Naive thymus-derived CD4-positive, alpha-beta T cell (primary cell): ENCODE results near the gene MYH10. TPM values are rescaled to one million over a fixed set of nuclear protein-coding genes. Genes with fewer than 3 reads are reported as not detected.

Experiments used
- ATAC-seq: fragments of 150-1000 bp; cut with Tn5 transposase; 2 replicates; pipeline ENCODE4 v1.10.0; 2021; ENCODE audit warnings: mild to moderate bottlenecking, moderate library complexity
- CTCF ChIA-PET: fragments of 350-600 bp; sonication (Branson Sonifier 250); formaldehyde crosslinking; loops from one replicate; lab custom pipeline; 2021; ENCODE audit warnings: antibody characterized with exemption; lab: Charles Lee
- POLR2A ChIA-PET: fragments of 350-600 bp; sonication (Branson Sonifier 250); formaldehyde crosslinking; loops from one replicate; lab custom pipeline; 2021; ENCODE audit warnings: antibody characterized with exemption, inconsistent platforms; lab: Charles Lee
- DNase-seq, 9 donors: peaks; one replicate each; pipeline versions ENCODE4 v3.0.0 to v3.0.0-alpha.2; 2020 to 2022; ENCODE audit warnings: mixed read lengths in 1 of 9
- H3K27ac ChIP-seq: one replicate; pipeline ENCODE4 v1.7.0; 2013; ENCODE audit warnings: mild to moderate bottlenecking, low read depth, low read length, moderate library complexity
- H3K27me3 ChIP-seq, 2 donors: one replicate each; pipeline ENCODE4 v1.7.0; 2013; ENCODE audit warnings: low read length in 2 of 2, mild to moderate bottlenecking in 2 of 2, moderate library complexity in 2 of 2; ENCODE audit not compliant: control insufficient read depth in 2 of 2, insufficient read depth in 2 of 2
- H3K36me3 ChIP-seq, 3 experiments: 1 replicate in 2 of 3; 2 replicates in 1 of 3; pipeline ENCODE4 v1.7.0; 2013; ENCODE audit warnings: low read length in 3 of 3, mild to moderate bottlenecking in 3 of 3, moderate library complexity in 1 of 3; ENCODE audit not compliant: insufficient read depth in 3 of 3, control insufficient read depth in 2 of 3
- H3K4me1 ChIP-seq, 2 donors: one replicate each; pipeline ENCODE4 v1.7.0; 2013; ENCODE audit warnings: low read length in 2 of 2, mild to moderate bottlenecking in 2 of 2, moderate library complexity in 1 of 2; ENCODE audit not compliant: control insufficient read depth in 2 of 2, insufficient read depth in 2 of 2
- H3K4me3 ChIP-seq: 2 replicates; pipeline ENCODE4 v1.7.0; 2013; ENCODE audit warnings: mild to moderate bottlenecking, low read length
- H3K9me3 ChIP-seq, 3 experiments: 1 replicate in 2 of 3; 2 replicates in 1 of 3; pipeline ENCODE4 v1.7.0; 2013; ENCODE audit warnings: low read length in 3 of 3; ENCODE audit not compliant: control insufficient read depth in 2 of 3
- H3K27ac Mint-ChIP-seq, 9 donors: one replicate each; pipeline ENCODE4 v1.8.0; 2020 to 2022; ENCODE audit warnings: mixed read lengths in 9 of 9, mild to moderate bottlenecking in 8 of 9, moderate library complexity in 5 of 9, inconsistent platforms in 2 of 9
- H3K27me3 Mint-ChIP-seq, 5 donors: one replicate each; pipeline ENCODE4 v1.8.0; 2021 to 2022; ENCODE audit warnings: mixed read lengths in 5 of 5, mild to moderate bottlenecking in 1 of 5
- H3K36me3 Mint-ChIP-seq, 5 donors: one replicate each; pipeline ENCODE4 v1.8.0; 2020 to 2022; ENCODE audit warnings: mixed read lengths in 5 of 5, mild to moderate bottlenecking in 3 of 5, inconsistent platforms in 1 of 5
- H3K4me1 Mint-ChIP-seq, 7 donors: one replicate each; pipeline ENCODE4 v1.8.0; 2020 to 2022; ENCODE audit warnings: mixed read lengths in 7 of 7, mild to moderate bottlenecking in 3 of 7, inconsistent platforms in 1 of 7
- H3K4me3 Mint-ChIP-seq, 10 donors: one replicate each; pipeline ENCODE4 v1.8.0; 2020 to 2022; ENCODE audit warnings: mild to moderate bottlenecking in 10 of 10, mixed read lengths in 10 of 10, moderate library complexity in 6 of 10, inconsistent platforms in 2 of 10
- H3K9me3 Mint-ChIP-seq, 11 donors: one replicate each; pipeline ENCODE4 v1.8.0; 2020 to 2022; ENCODE audit warnings: mixed read lengths in 11 of 11, mild to moderate bottlenecking in 4 of 11, inconsistent platforms in 1 of 11, moderate library complexity in 1 of 11
- intact Hi-C, 2 donors: fragments of 100-400 bp; cut with micrococcal nuclease; formaldehyde crosslinking; loops; one replicate each; pipeline ENCODE4 v1.15.1; 2023
- polyA plus RNA-seq, 2 donors: library from polyadenylated mRNA; unstranded; fragments of 300-500 nt; fragmentation: Illumina TruSeq; gene quantifications; one replicate each; pipeline ENCODE4 v1.2.3, GENCODE V29; 2021
- total RNA-seq, 6 experiments: library from RNA in 5 of 6; stranded (reverse) in 5 of 6; gene quantifications; 1 replicate in 5 of 6; 2 replicates in 1 of 6; pipeline ENCODE4 v1.2.3 and lab custom pipeline; 2021 to 2026

MYH10 gene
- total and polyA plus RNA-seq, 7 experiments from 2014 or later = 0.85 to 10.0 (median 2.0) TPM

- Histone ChIP-seq H3K4me3 (no peak overlapping the region), H3K9me3 (no peaks in the 10 kb centered on the region), H3K27me3 (no peaks in the 10 kb centered on the region), H3K36me3 (no peaks in the 10 kb centered on the region), H3K27ac (no peak overlapping the region), H3K4me1 (no peaks in the 10 kb centered on the region)
- intact Hi-C loops = no loop called here
- DNase-seq (no peak), ATAC-seq (no peak)
- ChIA-PET POLR2A (interaction anchor here (0.6 kb wide), 1 partner anchor 212 kb away, joined by 4 read pairs; no protein-coding TSS in a partner anchor), CTCF (no interaction called here)
- H3K27me3 Mint-ChIP-seq = peaks cover 5 to 38% (median 27%) of the 10 kb centered on the region in 5 donors
- H3K27ac Mint-ChIP-seq = no peak overlapping the region
- H3K4me3 Mint-ChIP-seq = no peak overlapping the region
- peaks cover 0 to 5% (median 0%) of the 10 kb centered on the region in 11 donors for H3K9me3 Mint-ChIP-seq
- H3K36me3 Mint-ChIP-seq = no peaks in the 10 kb centered on the region
- H3K4me1 Mint-ChIP-seq = no peaks in the 10 kb centered on the region
These were observed 20.5 kb upstream of the MYH10 start for GRCh38 chr17:8651013-8651412.

- peaks cover 0 to under 1% (median 0%) of the 10 kb centered on the region in 11 donors for H3K9me3 Mint-ChIP-seq
- no peak overlapping the region for H3K4me3 ChIP-seq
- H3K4me3 Mint-ChIP-seq = no peak overlapping the region
- H3K27me3 Mint-ChIP-seq = peaks cover 5 to 41% (median 35%) of the 10 kb centered on the region in 5 donors
- H3K9me3 ChIP-seq = no peaks in the 10 kb centered on the region
- no peaks in the 10 kb centered on the region for H3K4me1 Mint-ChIP-seq
- H3K27me3 ChIP-seq = no peaks in the 10 kb centered on the region
- no peak for ATAC-seq
- intact Hi-C loops = no loop called here
- POLR2A ChIA-PET = no interaction called here
- H3K4me1 ChIP-seq = no peaks in the 10 kb centered on the region
- CTCF ChIA-PET = no interaction called here
- no peaks in the 10 kb centered on the region for H3K36me3 Mint-ChIP-seq
- H3K36me3 ChIP-seq = no peaks in the 10 kb centered on the region
- H3K27ac Mint-ChIP-seq = no peak overlapping the region
- no peak for DNase-seq
- H3K27ac ChIP-seq = no peak overlapping the region
These were observed 19.6 kb upstream of the MYH10 start for GRCh38 chr17:8650119-8650499.

DNA sequence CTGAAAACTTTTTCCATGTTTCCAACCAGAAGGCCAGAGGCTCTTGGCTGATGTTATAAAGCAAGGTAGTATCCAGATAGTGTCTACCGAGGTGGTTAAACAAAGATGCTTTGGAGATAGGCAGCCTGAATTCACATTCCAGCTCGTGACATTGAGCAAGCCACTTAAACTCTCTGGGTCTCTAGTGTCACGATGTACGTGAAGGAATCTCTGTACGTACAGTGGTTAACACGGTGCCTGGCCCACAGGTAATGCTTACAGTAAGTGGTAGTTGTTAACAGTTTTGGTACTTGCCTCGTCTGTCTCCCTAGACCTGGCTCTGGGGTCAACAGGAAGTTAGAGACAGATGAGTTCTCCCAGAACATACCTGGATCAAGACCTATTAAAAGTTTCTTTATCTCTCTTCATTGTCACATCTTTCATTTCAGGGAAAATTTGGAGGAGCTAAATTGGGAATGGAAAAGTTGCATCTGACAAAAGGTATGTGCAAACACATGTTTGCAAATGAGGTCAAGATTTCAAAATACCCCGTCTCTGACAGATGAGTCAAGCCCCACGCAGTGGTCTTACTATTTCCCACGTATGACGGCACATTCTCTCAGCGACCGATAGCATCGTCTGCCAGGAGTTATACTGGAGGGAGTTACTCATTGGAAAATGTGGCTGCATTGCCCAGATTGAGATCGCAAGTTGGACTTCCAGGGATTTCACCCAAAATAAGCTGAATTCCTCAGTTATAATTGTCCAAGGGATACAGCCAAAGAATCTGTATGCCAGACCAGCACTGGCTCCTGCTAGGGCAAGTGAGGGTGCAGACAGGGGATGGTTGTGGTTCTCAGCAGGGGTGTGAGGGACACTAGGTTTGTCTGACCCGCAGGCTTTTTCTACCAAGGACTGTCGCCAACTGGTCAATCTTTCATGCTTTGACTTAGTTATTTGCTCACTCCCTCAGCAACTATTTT, 18.9 kb upstream of the MYH10 start:
- Mint-ChIP-seq H3K9me3 (no peaks in the 10 kb centered on the region), H3K36me3 (no peaks in the 10 kb centered on the region), H3K4me1 (no peaks in the 10 kb centered on the region), H3K27ac (no peak overlapping the region), H3K4me3 (no peak overlapping the region), H3K27me3 (peaks cover 5 to 42% (median 35%) of the 10 kb centered on the region in 5 donors)
- intact Hi-C loops = no loop called here
- Histone ChIP-seq H3K4me1 (no peaks in the 10 kb centered on the region), H3K9me3 (no peaks in the 10 kb centered on the region), H3K4me3 (no peak overlapping the region), H3K27me3 (no peaks in the 10 kb centered on the region), H3K27ac (no peak overlapping the region), H3K36me3 (no peaks in the 10 kb centered on the region)
- ATAC-seq = no peak
- no peak for DNase-seq
- ChIA-PET POLR2A (no interaction called here), CTCF (no interaction called here)

DNA sequence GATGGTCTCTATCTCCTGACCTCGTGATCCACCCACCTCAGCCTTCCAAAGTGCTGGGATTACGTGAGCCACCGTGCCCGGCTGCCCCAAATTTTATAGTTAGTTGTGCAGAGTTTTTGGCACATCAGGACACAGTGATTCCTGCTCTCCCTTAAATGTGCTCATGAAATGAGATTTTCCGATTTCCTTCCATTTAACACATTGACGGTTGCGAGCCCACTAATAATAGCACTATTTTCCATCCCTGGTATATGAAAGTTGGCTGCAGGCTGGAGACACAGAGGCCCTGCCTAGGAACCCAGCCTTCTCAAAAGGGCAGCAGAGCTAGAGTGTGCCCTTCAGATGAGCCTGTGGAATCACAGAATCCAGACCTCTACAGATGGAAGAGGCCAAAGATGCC, 17.4 kb upstream of the MYH10 start:
- Mint-ChIP-seq H3K4me1 (no peaks in the 10 kb centered on the region), H3K4me3 (no peak overlapping the region), H3K36me3 (no peaks in the 10 kb centered on the region), H3K9me3 (no peaks in the 10 kb centered on the region), H3K27me3 (peaks cover 12 to 37% (median 36%) of the 10 kb centered on the region in 5 donors), H3K27ac (no peak overlapping the region)
- intact Hi-C loops = no loop called here
- H3K36me3 ChIP-seq = no peaks in the 10 kb centered on the region
- no peaks in the 10 kb centered on the region for H3K4me1 ChIP-seq
- ChIA-PET CTCF (no interaction called here), POLR2A (no interaction called here)
- H3K9me3 ChIP-seq = no peaks in the 10 kb centered on the region
- ATAC-seq = no peak
- DNase-seq = no peak
- no peaks in the 10 kb centered on the region for H3K27me3 ChIP-seq
- no peak overlapping the region for H3K4me3 ChIP-seq
- no peak overlapping the region for H3K27ac ChIP-seq

- no peaks in the 10 kb centered on the region for H3K27me3 ChIP-seq
- H3K36me3 Mint-ChIP-seq = no peaks in the 10 kb centered on the region
- no peaks in the 10 kb centered on the region for H3K36me3 ChIP-seq
- ChIA-PET CTCF (no interaction called here), POLR2A (no interaction called here)
- no peaks in the 10 kb centered on the region for H3K9me3 ChIP-seq
- intact Hi-C loops = no loop called here
- ATAC-seq (no peak), DNase-seq (no peak)
- H3K27me3 Mint-ChIP-seq = peaks cover 15 to 39% (median 34%) of the 10 kb centered on the region in 5 donors
- H3K4me3 ChIP-seq = no peak overlapping the region
- H3K27ac Mint-ChIP-seq = no peak overlapping the region
- no peaks in the 10 kb centered on the region for H3K9me3 Mint-ChIP-seq
- H3K4me1 Mint-ChIP-seq = no peaks in the 10 kb centered on the region
- H3K27ac ChIP-seq = no peak overlapping the region
- H3K4me3 Mint-ChIP-seq = no peak overlapping the region
- no peaks in the 10 kb centered on the region for H3K4me1 ChIP-seq
These were observed 16.7 kb upstream of the MYH10 start for GRCh38 chr17:8647202-8647601.

DNA sequence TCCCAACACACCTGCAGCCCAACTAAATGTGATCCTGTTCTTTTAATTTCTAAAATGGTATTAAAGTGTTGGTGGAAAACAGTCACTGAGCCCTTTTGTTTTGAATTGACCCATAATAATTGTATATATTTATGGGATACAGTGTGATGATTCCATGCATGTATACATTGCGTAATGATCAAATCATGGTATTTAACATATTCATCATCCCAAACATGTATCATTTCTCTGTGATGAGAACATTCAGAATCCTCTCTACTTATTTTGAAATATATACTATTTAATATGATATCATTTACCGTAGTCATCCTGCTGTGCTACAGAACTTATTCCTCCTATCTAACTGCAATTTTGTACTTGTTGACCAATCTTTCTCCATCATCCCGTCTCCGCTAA, 14.0 kb upstream of the MYH10 start:
- CTCF ChIA-PET = no interaction called here
- DNase-seq = no peak
- H3K4me1 ChIP-seq = no peaks in the 10 kb centered on the region

More for the DNA sequence above, 14.0 kb upstream of the MYH10 start:
- no peaks in the 10 kb centered on the region for H3K36me3 Mint-ChIP-seq
- intact Hi-C loops = no loop called here
- Histone ChIP-seq H3K27me3 (no peaks in the 10 kb centered on the region), H3K27ac (no peak overlapping the region), H3K9me3 (no peaks in the 10 kb centered on the region), H3K36me3 (no peaks in the 10 kb centered on the region), H3K4me3 (no peak overlapping the region)
- POLR2A ChIA-PET = no interaction called here
- peaks cover 16 to 33% (median 19%) of the 10 kb centered on the region in 5 donors for H3K27me3 Mint-ChIP-seq
- no peak overlapping the region for H3K4me3 Mint-ChIP-seq
- peaks cover 0 to 2% (median 0%) of the 10 kb centered on the region in 11 donors for H3K9me3 Mint-ChIP-seq
- no peak overlapping the region for H3K27ac Mint-ChIP-seq
- no peak for ATAC-seq
- H3K4me1 Mint-ChIP-seq = no peaks in the 10 kb centered on the region
